Type B pancreatic cell (in vitro differentiated cells): ENCODE results near the gene PHACTR2. TPM values are rescaled to one million over a fixed set of nuclear protein-coding genes. Genes with fewer than 3 reads are reported as not detected.

Experiments used
- DNase-seq: peaks from one replicate; pipeline ENCODE4 v3.0.0; 2021; ENCODE audit warnings: mixed read lengths; ENCODE audit not compliant: unreplicated experiment; ENCODE audit errors: extremely low spot score
- H3K27ac Mint-ChIP-seq: 2 replicates; pipeline ENCODE4 v1.8.0; 2021; ENCODE audit warnings: mild to moderate bottlenecking, mixed read lengths
- H3K27me3 Mint-ChIP-seq: 2 replicates; pipeline ENCODE4 v1.8.0; 2021; ENCODE audit warnings: mixed read lengths
- H3K36me3 Mint-ChIP-seq: 2 replicates; pipeline ENCODE4 v1.8.0; 2021; ENCODE audit warnings: mixed read lengths
- H3K4me1 Mint-ChIP-seq: one replicate; pipeline ENCODE4 v1.8.0; 2021; ENCODE audit warnings: mixed read lengths; ENCODE audit not compliant: unreplicated experiment
- H3K4me3 Mint-ChIP-seq: 2 replicates; pipeline ENCODE4 v1.8.0; 2021; ENCODE audit warnings: mild to moderate bottlenecking, mixed read lengths
- H3K9me3 Mint-ChIP-seq: 2 replicates; pipeline ENCODE4 v1.8.0; 2021; ENCODE audit warnings: mixed read lengths
- CTCF ChIP-seq: fragments of 200-600 bp; sonication (generic); conservative IDR thresholded peaks from 2 replicates; pipeline ENCODE4 v1.5.0; 2021; ENCODE audit warnings: antibody characterized with exemption, mild to moderate bottlenecking
- total RNA-seq: library from RNA; stranded (reverse); gene quantifications from 2 replicates; pipeline ENCODE4 v1.2.1, GENCODE V29; 2021; ENCODE audit warnings: low replicate concordance

The PHACTR2 gene
- total RNA-seq, 1 donor from 2014 or later = 59.2 TPM

GRCh38 chr6:143744551-143745165, 66.9 kb downstream of the PHACTR2 start:
- Mint-ChIP-seq H3K27me3 (no peaks in the 10 kb centered on the region), H3K4me1 (peaks cover 53% of the 10 kb centered on the region), H3K27ac (peak overlapping the region; percentile 94), H3K4me3 (peak overlapping the region; percentile 84), H3K36me3 (peaks cover 2% of the 10 kb centered on the region), H3K9me3 (no peaks in the 10 kb centered on the region)
- TF ChIP-seq CTCF = no peak
- no peak for DNase-seq

- no peaks in the 10 kb centered on the region for H3K36me3 Mint-ChIP-seq
- peak; percentile 69 for DNase-seq
- no peak for TF ChIP-seq CTCF
- no peaks in the 10 kb centered on the region for H3K9me3 Mint-ChIP-seq
- H3K27me3 Mint-ChIP-seq = no peaks in the 10 kb centered on the region
- H3K4me1 Mint-ChIP-seq = peaks cover 53% of the 10 kb centered on the region
- peak overlapping the region; percentile 94 for H3K27ac Mint-ChIP-seq
- peak overlapping the region; percentile 84 for H3K4me3 Mint-ChIP-seq
Observed at GRCh38 chr6:143745166-143746133, 67.7 kb downstream of the PHACTR2 start.

DNA sequence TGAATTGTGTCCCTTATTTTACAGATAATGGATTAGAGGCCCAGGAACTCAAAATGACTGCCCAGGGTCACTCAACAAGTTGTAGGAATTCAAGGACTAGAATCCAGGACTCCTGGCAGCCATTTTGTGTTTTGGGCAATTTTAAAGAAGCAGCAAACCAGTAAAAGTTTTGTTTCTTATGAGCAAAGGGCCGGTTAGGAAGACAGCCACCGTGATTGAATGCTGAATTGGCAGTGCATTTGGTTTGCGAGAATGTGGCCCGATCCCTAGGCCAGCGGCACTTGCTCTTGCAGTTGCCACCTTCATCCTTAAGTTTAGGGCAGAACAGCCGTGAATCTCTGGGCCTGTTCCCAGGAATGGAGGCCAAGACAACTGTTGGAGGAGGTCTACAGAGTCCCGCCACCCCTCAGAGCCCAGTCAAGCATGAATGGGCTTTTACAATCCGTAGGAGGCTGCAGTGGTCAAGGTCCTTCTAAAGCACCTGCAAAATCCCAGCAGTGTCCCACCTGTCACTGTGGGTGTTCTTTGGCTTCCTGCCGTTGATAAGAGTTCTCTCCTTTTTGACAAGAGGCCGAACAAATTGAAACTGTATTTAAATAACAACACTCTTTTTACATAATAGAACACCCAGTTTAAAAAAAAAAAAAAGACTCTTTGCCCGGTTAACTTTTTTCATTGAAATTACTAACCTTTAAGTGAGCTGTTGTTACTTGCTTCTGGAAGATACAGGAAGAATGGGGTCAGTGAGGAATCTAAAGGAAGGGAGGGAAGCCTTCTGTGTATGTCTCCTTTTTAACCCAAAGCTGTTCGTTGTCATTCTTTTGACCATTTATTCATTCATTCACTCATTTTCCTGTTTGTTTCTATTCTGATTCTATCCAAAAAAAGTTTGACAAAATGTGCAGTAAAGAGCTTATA, 68.7 kb downstream of the PHACTR2 start:
- Mint-ChIP-seq H3K4me3 (peak overlapping the region; percentile 84), H3K27ac (peak overlapping the region; percentile 94), H3K4me1 (peaks cover 60% of the 10 kb centered on the region), H3K9me3 (no peaks in the 10 kb centered on the region), H3K36me3 (no peaks in the 10 kb centered on the region), H3K27me3 (no peaks in the 10 kb centered on the region)
- TF ChIP-seq CTCF = no peak
- no peak for DNase-seq

DNA sequence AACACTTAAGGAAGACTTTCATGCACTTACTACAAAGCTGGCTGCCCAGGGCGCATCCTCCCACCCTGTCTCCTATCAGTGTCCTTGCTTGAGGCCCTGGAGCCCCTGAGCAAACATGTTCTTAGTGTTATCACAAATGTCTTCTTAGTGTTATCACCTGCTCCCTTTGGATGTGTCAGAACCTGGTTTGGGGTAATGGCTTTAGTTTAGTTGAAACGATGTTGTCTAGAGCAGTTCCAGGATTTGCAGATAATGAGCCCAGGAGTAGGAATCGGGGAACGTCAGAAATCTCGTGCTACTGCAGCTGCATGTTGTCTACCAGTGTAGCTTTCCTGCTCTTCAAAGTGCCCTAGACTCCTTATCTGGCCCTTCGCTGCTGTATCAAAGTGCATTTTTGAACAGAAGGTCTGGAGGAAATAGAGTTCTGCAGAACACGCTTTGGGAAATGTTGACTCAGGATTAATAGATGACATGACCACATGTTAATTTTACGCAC, 69.6 kb downstream of the PHACTR2 start:
- no peaks in the 10 kb centered on the region for H3K36me3 Mint-ChIP-seq
- no peak for DNase-seq
- peak overlapping the region; percentile 53 for H3K27ac Mint-ChIP-seq
- no peaks in the 10 kb centered on the region for H3K9me3 Mint-ChIP-seq
- no peaks in the 10 kb centered on the region for H3K27me3 Mint-ChIP-seq
- peak overlapping the region; percentile 26 for H3K4me3 Mint-ChIP-seq
- TF ChIP-seq CTCF = no peak
- H3K4me1 Mint-ChIP-seq = peaks cover 62% of the 10 kb centered on the region

DNA sequence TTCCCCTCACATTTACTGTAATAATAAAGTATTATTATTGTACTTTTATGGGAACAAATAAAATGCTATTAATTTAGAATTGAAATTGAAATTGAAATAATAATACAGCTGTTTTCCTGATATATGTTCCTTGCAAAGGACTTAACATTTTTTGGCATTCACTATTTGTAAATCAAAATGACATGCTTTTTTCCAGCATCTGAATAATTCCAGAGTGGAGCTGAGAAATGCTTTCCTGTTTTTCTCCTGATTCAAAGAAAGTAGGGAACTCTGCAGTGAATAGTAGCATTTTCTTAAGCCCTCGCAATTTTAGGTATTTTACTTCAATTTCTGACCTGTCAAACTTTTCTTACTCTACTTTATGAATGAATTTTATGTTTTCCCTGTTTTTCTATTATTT, 72.1 kb downstream of the PHACTR2 start:
- H3K36me3 Mint-ChIP-seq = peaks cover 9% of the 10 kb centered on the region
- H3K9me3 Mint-ChIP-seq = no peaks in the 10 kb centered on the region
- H3K4me3 Mint-ChIP-seq = no peak overlapping the region
- H3K4me1 Mint-ChIP-seq = peaks cover 41% of the 10 kb centered on the region
- TF ChIP-seq CTCF = no peak
- H3K27ac Mint-ChIP-seq = no peak overlapping the region
- H3K27me3 Mint-ChIP-seq = no peaks in the 10 kb centered on the region
- no peak for DNase-seq
